Stimulated activated CD4-positive, alpha-beta T cell treated with anti-CD3 and anti-CD28 coated beads, Interleukin-12 subunit alpha, Interleukin-12 subunit beta, amount 100 ng/mL, for 48 hours (primary cell): Measurements from ENCODE around the gene CADM1.

ENCODE experiments used
- DNase-seq, 3 donors: peaks; one replicate each; pipeline ENCODE4 v3.0.0-alpha.2; 2020; ENCODE audit warnings: low read depth in 2 of 3, low spot score in 1 of 3

Gene CADM1

DNA sequence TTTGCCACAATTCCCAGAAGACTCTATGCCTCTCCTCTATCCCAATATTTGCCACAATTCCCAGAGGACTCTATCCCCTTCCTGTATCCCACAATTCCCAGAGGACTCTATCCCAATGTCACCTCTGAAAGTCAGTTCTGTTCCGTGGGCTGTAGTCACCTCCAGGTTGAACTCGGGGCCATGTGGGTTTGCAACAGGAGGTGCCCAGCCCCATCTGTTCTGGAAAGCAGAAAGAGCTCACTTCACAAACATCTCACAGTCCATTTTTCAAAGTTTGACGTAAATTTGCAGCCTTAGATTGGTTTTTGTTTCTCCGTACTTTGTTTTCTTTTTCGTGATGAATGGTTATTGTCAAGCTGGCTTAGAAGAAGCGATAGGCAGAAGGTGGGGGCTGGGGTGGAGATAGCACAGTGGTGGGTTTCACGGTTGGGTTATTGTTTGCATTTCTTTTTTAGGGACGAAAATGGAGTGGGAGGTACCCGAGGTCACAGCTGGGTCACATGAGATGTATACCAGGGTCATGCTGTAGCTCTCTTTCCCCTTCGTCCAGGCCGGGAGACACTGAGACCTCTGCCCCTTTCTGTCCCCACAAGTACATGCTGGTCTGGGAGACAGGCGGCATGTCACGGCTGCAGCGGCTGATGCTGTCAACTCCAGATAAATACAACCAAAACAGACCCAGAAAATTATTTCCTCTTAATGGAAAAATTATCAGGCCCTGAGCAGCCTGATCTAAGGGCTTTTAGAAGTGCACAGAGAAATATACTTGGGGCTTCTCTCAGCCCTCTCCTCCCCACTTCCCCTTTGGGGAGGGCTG lies 374.5 kb downstream of the CADM1 start:
- no peak for DNase-seq

DNA sequence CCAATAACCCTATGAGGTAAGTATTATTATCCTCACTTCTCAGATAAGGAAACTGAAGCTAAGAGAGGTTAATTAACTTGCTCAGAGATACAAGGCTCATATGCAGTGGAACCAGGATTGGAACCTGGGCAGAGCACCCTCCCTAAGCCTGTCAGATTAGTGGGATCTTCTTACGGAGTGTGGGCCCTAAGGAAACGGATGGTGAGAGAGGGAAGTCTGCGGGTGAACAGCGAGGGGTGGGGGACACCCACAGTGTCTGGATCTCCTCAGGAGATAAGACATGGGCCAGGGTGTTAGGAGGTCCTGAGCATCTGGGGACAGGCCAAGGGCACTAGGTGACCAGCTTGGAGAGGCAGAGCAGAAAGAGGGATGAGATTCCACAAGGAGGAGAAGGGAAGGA lies 376.0 kb downstream of the CADM1 start:
- no peak for DNase-seq

DNA sequence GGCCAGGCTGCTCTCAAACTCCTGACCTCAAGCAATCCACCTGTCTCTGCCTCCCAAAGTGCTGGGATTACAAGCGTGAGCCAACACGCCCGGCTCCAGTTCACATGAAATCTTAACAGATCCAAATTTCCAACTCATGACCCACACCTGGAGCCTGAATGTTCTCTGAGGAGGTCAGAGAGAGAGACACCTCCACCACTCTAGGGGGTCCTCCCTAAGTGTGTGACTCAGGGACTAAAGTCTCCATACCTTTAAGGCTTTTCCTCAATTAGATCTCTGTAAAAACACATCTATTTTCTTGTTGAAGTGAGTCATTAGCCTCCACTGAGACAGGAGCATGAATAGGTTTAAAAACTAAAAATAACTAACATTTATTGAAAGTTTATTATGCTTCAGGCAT lies 376.4 kb downstream of the CADM1 start:
- DNase-seq, result no peak

- no peak for DNase-seq
These were observed 377.6 kb downstream of the CADM1 start for GRCh38 chr11:115126515-115127208.

- no peak for DNase-seq
These were observed 378.1 kb downstream of the CADM1 start for GRCh38 chr11:115126092-115126491.

- DNase-seq, result no peak
These were observed 379.4 kb downstream of the CADM1 start for GRCh38 chr11:115124786-115125185.

DNA sequence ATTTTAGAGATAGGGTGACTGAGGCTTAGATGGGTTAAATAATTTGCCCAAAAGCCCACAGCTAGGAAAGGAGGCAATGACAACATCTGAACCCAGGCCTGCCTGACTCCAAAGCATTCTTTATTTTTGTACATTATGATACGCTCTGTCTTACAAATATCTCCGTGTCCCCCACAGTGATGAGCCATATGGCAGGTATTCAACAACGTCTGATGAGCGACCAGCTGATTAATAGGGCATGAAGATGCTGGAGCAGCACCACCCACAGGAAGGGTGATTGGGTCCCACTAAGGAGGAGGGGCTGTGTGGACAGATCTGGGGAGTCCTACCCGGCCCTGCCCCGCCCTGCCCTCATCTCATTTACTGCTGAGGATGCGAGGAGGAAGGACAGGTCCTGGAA lies 380.6 kb downstream of the CADM1 start:
- DNase-seq, result no peak

GRCh38 chr11:115122274-115122673 lies 381.9 kb downstream of the CADM1 start:
- no peak for DNase-seq
